Measurements from ENCODE around the gene HECTD3. TPM values are rescaled to one million over a fixed set of nuclear protein-coding genes. Genes with fewer than 3 reads are reported as not detected.

The HECTD3 gene
- total and polyA plus RNA-seq, 9 of the 15 experiments (the other 6 are each of a cell fraction or from before 2014, with no cell fraction given), result 6.3 to 50.8 (median 18.9) TPM

- 0 out of 2 replicates have a peak, but pooled peaks have one; percentile 27 for TF ChIP-seq E2F1 (CRISPR knock-in tag; IDR thresholded peaks at IDR 0.05)
- TF ChIP-seq ZNF449 (CRISPR knock-in tag; IDR thresholded peaks at IDR 0.05), result no peak
- TF ChIP-seq NR3C1 (CRISPR knock-in tag; IDR thresholded peaks at IDR 0.05), result no peak
- no peak for TF ChIP-seq ZBTB5 (IDR thresholded peaks at IDR 0.05)
- TF ChIP-seq TCF3 (CRISPR knock-in tag; IDR thresholded peaks at IDR 0.05), result peak; percentile 34
- TF ChIP-seq RBM25 (IDR thresholded peaks at IDR 0.05; ENCODE audit: low read depth, low read length, severe bottlenecking), result no peak
- no peak for TF ChIP-seq GMEB1 (CRISPR knock-in tag; IDR thresholded peaks at IDR 0.05)
- TF ChIP-seq ID3 (CRISPR knock-in tag; IDR thresholded peaks at IDR 0.05), result no peak
- no peak for TF ChIP-seq ID3 (tag; IDR thresholded peaks at IDR 0.05)
- no peak for TF ChIP-seq KHSRP (IDR thresholded peaks at IDR 0.05)
- TF ChIP-seq BRD4 (IDR thresholded peaks at IDR 0.05), result peak; percentile 82
- TF ChIP-seq ZNF583 (CRISPR knock-in tag; IDR thresholded peaks at IDR 0.05), result no peak
- TF ChIP-seq PBX2 (CRISPR knock-in tag; IDR thresholded peaks at IDR 0.05; ENCODE audit: low read depth), result no peak
- TF ChIP-seq PBX2 (tag; conservative IDR thresholded peaks at IDR 0.05; ENCODE audit: low read depth), result no peak
- TF ChIP-seq BRD9 (IDR thresholded peaks at IDR 0.05; ENCODE audit: low read depth, partially characterized antibody), result peak; percentile 70
- TF ChIP-seq ILK (tag; IDR thresholded peaks at IDR 0.05; ENCODE audit: borderline replicate concordance, low read depth), result no peak
- no peak for TF ChIP-seq RFX5 (IDR thresholded peaks at IDR 0.05; ENCODE audit: low read depth, low read length)
- no peak for TF ChIP-seq ZNF717 (CRISPR knock-in tag; IDR thresholded peaks at IDR 0.05)
Measured at GRCh38 chr1:45010855-45011811, at the start of gene HECTD3 (continued).
